GM21619 (cell line): Measurements from ENCODE around the gene ZNF831.

Experiments
- ATAC-seq: cut with Tn5 transposase; IDR thresholded peaks from one replicate; pipeline ENCODE4 v1.9.1; 2021; ENCODE audit not compliant: unreplicated experiment

ZNF831 gene

GRCh38 chr20:59139998-59140397 lies 23.6 kb upstream of the ZNF831 start:
- no peak for ATAC-seq

GRCh38 chr20:59141818-59142581 lies 21.6 kb upstream of the ZNF831 start:
- ATAC-seq, result no peak

DNA sequence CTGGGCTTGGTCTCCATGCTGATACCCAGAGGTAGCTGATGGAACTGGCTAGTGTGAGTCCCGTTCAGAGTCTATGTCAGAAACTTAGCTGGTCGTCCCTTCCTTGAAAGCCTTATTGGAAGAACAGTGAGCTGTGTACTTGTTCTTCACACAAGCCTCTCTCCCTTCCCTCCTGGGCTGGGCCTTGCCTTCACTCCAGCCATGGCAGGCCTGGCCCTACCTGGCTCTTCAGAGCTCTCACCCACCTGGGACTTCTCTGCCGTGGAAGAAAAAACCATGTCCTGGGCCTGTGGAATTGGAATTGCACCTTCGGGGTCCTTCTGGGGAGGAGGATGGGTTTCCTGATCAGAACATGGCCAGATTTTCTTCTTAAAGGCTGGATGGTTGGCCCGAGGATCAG lies 20.3 kb upstream of the ZNF831 start:
- no peak for ATAC-seq

GRCh38 chr20:59144179-59144830 lies 19.3 kb upstream of the ZNF831 start:
- no peak for ATAC-seq

- ATAC-seq, result no peak
Observed at GRCh38 chr20:59144831-59145196, 18.8 kb upstream of the ZNF831 start.

- ATAC-seq, result no peak
Observed at GRCh38 chr20:59145247-59145923, 18.2 kb upstream of the ZNF831 start.

- ATAC-seq, result no peak
Observed at GRCh38 chr20:59145924-59146779, 17.5 kb upstream of the ZNF831 start.

DNA sequence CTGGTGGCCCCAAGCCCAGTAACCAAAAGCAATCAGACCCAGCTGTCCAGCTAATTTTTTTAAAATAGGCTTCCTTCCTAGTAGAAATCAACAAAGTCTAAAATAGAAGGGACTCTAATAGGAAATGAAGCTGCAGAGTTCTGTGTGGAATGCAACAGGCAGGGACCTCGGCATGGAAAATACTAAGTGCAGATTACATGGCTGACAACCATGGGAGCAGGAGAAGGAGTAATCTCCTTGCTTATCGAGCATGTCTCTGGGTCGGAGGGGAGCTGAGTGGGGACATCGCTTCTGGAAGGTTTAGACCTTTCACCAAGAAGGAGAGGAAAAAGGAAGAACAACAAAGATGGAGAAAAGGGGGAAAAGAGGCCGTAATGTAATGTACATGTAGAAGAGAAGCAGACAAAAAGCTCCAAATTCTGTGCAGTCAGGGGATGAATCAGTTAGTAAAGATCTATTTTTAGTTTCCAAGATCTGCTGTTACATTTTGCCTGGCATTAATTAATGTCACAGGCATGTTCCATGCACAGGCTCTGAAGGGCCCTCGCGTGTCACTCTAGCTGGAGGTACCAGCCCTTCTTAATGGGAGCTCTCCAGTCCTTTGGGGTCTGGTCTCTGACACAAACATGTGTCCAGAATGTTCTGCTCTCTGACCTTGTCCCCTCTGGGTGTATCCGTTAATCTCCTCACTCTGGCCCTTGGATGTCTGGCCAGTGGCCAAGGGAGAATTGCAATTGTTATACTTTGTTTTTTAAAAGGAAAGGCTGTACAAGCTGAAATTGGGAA lies 16.6 kb upstream of the ZNF831 start:
- no peak for ATAC-seq

GRCh38 chr20:59147586-59147985 lies 16.0 kb upstream of the ZNF831 start:
- ATAC-seq, result no peak

DNA sequence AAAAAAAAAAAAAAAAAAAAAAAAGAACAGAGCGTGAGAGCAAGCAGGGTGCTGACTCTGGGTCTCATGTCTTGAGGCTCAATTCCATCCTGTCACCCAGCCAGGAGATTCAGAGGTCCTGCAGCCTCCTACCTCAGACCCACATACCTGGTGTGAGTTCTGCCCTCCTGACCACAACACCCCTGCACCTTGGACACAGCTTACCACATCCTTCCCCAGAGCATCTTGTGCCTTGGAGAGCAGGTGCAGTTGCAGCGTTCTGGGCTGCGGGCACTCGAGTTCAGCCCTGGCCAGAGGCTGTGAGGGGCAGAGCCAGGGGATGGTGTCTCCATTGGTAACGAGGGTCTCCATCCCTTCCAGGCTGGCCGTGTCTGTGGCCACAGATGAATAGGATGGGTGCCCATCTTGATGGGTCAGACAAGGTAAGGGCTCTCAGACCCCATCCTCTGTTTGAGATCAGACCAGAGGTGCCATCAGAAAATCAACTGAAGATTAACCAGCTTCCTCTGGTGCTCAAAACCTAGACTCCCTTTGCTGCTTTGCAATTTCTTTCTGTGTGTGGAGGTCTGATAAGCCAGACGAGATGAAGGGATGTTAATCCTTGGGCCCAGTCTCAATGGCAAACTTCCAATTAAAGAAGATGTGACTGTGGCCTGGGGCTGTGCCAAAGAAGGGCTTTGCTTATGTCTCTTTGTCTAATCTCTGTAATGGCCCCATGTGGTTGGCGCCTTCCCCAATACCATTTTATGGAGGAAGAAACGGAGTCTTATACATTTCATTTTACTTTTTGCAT lies 14.7 kb upstream of the ZNF831 start:
- no peak for ATAC-seq

GRCh38 chr20:59149678-59150504 lies 13.7 kb upstream of the ZNF831 start:
- no peak for ATAC-seq

GRCh38 chr20:59150821-59151251 lies 12.8 kb upstream of the ZNF831 start:
- ATAC-seq, result no peak

- ATAC-seq, result no peak
Observed at GRCh38 chr20:59151391-59151790, 12.2 kb upstream of the ZNF831 start.

DNA sequence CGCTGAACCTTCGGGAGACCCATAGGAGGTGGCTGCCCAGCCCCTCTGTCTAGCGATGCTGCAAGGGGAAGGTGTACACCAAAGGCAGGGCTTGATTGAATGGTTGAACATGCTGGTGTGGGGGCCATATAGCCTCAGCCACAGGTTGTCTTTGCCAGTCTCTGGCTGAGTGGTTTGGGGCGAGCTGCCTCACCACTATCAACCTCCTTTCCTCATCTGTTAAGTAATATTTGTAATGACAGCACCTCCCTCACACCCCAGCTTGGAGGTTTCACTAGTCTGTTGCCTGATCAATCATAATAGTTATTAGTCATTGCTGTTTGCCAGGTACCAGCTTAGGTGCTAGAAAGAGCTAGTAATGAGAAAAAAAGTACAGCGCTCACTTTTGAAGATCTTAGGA lies 11.8 kb upstream of the ZNF831 start:
- no peak for ATAC-seq

GRCh38 chr20:59152559-59153354 lies 10.9 kb upstream of the ZNF831 start:
- ATAC-seq, result no peak

GRCh38 chr20:59153355-59153681 lies 10.3 kb upstream of the ZNF831 start:
- no peak for ATAC-seq

DNA sequence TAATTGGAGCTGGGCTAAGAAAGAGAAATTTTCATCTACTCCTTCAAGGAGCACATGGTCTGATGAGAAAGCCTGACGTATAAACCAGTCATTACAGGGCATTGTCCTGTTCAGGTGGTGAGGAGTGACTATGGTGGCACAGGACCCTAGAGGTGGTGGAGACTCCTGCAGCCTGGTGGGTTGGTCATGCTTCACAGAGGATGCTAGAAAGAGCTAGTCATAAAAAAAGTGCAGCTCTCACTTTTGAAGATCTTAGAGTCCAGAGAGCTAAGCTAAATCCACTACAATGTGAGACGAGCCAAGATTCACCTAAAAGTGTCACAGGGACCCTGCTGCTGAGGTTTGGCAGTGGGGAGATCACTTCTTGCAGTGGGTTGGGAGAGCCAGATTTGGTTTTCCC lies 9.8 kb upstream of the ZNF831 start:
- ATAC-seq, result no peak
